Activated effector memory CD4-positive, alpha-beta T cell treated with anti-CD3 and anti-CD28 coated beads, Interleukin-2, amount 50 U/mL, for 16 hours (primary cell): ENCODE data around the gene CD79B.
A peak's percentile ranks its signal among the peaks of the same experiment; 100 is the strongest.
"Not testable (repeated sequence)": the region's sequence is repeated elsewhere in the genome, so short reads cannot be mapped to it uniquely, and the experiment has no call there.

Source experiments
- DNase-seq: peaks from one replicate; pipeline ENCODE4 v3.0.0-alpha.2; 2020

Gene CD79B

DNA sequence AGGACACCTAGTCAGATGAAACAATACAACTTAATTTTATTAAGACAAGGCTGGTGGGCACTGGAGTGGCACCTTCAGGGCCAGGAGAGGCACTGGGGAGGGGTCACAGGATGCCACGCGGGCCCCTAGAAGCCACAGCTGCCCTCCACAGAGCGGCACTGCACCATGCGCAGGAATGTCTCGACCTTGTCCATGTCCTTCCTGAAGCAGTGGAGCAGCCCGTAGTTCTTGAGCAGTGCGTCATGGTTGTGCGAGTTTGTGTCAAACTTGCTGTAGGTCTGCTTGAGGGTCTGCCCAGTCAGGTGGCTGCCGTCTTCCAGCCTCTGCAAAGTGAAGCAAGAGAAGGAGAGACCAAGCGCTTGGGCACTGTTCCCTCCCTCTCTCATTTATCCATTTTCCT is 22.5 kb downstream of the CD79B start:
- peak; percentile 36 for DNase-seq

GRCh38 chr17:63907161-63907778 is 24.9 kb downstream of the CD79B start:
- peak; percentile 64 for DNase-seq

- DNase-seq = not testable (repeated sequence)
Measured at GRCh38 chr17:63904796-63905195, 27.3 kb downstream of the CD79B start.

GRCh38 chr17:63903787-63904201 is 28.3 kb downstream of the CD79B start:
- not testable (repeated sequence) for DNase-seq

DNA sequence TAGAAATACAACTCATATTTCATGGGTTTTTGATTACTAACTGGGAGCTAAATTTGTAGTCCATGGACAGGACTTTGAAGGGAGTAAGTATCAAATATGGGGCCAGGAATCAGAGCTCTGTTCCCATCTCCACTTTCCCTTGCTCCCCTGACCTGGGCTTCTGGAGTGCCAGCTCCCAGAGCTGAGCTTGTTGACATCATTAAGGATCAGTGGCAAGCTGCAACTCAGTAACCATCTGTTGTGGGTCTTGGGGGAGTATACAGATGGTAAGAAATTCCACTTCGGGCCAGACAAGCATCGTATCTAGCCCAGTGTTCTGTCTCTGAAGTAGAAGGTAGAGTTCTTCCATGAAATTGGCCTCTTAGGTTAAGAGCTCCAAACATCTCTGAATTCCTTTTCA is 30.2 kb downstream of the CD79B start:
- peak; percentile 13 for DNase-seq

DNA sequence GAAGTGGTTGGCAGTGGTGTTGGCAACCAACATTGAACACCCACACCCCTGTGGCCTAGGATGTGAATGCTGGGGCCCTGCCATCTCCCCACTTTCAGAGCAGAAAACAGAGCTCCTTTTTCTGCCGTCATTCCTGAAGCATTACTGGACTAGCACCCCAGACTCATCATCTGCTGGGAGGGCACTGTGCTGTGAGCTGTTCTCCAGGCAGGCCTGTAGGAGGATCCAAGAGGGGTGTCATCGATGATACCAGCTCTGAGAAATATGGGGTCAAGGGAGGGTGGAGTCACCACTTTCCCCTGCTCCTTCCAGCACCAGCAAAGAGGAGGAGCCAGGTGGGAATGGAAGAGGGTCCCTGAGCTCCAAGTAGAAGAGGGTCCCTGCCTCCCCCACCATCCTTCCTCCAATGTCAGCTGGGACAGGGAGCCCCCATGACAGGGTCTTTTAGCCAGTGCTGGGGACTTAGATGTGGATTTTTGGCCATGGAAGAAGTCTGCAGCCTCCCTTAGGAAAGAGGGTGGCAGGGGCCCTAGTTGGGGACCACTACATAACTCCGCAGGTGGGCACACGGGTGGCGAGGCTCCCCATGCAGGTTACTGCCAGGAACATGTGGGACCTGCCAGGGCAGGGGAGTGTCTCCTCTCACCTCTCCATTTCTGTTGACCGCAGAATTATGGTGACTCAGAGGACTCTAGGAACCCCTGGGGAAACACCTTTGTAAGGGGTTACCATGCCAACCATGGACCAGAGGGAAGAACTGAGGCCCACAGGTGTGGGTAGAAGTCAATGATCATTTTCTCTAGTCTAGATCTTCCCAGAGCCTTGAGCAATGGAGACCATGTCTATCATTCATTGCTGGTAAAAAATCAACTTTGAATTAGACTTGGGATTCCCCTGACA is 33.0 kb downstream of the CD79B start:
- DNase-seq = peak; percentile 72

- peak; percentile 55 for DNase-seq
Measured at GRCh38 chr17:63896524-63897354, 35.4 kb downstream of the CD79B start, which contains the start of gene CSH1. TSS of gene CSH1 (minus strand) at chr17:63896574. CDS start at chr17:63896511, 63 bp downstream.

- DNase-seq = peak; percentile 13
Measured at GRCh38 chr17:63894821-63895220, 37.3 kb downstream of the CD79B start.

DNA sequence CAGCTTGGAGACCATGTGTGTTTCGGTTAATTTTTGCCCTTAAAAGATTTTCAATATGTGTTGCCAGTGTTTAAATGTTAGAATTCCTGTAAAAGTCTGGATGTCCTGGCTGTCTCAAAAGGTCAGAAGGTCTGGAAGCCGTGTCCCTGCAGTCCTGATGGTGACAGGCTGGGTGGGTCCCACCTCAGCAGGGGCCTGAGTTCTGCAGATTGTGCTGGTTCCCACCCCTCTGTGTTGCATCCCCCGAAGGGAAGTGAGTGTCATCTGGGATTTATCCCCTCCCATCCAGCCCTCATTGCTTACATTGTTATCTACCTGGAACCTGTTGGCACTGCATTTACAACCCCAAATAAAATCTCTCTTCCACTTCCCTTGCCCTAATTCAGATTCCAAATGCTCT is 38.1 kb downstream of the CD79B start:
- DNase-seq = not testable (repeated sequence)

DNA sequence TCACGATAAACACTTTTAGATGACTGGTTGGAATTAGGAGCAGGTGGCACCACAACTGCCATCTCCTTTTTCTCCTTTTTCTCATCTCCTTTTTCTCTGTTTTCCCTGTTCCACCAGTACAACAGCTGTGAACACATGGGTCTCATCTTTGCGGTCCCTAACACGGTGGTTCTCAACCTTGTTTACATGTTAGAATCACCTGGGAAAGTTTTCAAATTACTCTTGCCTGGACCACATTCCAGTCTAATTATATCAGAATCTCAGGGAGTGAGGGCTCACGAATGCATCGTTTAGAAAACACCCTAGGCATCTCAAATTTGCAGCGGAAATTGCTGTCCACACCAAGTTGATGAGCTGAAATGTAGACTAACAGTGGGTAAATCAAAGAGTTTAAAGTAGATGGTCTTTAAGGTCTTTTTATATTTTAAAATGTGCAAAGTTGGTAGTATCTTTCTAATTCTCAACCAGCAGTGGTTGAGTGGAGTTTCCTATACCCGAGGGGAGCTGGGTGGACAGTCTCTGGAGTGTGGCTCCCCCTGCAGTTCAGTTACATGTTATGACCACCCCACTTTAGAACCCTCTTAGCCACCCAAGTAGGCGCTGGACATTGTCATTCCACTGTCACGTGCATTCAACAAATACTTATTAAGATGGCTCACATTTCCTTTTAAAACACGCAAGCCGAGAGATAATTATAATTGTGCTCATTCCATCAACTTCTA is 39.7 kb downstream of the CD79B start:
- DNase-seq = peak; percentile 12

DNA sequence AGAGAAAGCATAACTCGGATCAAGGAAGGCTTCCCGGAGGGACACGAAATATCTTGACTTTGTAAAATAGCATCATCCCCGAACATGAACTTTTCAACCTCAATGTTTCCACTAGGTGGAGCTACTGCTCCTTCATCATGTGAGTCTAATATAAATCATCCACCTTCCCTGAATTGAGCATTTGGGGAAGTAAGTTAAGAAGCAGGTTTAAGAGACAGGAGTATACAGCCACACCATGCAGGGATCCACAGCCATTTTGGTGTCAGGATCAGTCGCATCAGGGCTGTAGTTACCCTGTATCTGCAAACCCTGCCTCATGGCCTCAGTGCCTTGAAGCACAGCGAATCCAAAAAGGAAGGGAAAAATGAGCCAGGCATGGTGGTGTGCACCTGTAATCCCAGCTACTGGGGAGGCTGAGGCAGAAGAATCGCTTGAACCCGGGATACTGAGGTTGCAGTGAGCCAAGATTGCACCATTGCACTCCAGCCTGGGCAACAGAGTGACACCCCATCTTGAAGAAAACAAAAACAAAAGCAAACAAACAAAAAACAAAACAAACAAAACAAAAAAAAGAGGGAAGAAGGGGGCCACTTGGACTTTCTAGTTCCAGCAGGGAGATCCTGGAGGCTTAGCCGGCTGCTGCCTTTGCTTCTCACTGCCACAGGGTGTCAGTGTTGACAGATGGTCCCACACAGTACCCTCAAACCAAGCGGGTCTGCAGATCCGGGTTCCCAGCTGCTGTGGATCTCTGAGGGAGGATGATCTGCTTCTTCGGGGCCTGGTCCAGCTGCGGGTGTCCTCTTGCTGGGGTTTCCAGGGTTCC is 42.9 kb downstream of the CD79B start:
- DNase-seq = not testable (repeated sequence)

DNA sequence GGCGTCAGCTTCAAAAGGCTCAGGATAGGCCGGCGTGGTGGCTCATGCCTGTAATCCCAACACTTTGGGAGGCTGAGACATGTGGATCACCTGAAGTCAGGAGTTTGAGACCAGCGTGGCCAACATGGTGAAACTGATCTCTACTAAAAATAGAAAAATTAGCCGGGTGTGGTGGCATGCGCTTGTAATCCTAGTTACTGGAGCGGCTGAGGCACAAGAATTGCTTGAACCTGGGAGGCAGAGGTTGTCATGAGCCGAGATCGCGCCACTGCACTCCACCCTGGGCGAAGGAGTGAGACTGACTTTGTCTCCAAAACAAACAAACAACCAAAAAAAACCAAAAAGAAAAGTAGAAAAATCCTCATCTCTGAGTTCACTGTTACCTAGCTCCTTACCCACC is 47.0 kb downstream of the CD79B start:
- DNase-seq = not testable (repeated sequence)

DNA sequence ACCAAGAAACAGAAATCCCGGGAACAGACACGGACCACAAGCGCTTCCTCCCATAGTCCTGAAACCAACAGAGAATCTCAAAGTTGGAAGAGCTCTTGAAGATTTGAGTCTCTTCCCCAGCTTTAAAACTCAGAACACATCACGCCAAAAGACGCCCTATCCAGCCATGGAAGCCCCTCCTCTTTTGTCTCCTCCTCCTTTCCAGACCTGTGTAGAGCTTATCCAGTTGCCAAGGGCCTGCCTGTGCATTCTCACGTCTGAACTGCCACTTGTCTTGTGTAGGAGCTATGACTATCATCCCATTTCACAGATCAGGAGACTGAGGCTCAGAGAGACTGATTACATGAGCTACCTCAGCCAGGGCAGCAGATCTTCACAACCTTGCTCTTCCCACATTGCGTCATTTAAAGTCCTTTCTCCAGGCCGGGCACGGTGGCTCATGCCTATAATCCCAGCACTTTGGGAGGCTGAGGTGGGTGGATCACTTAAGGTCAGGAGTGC is 49.5 kb downstream of the CD79B start:
- not testable (repeated sequence) for DNase-seq

DNA sequence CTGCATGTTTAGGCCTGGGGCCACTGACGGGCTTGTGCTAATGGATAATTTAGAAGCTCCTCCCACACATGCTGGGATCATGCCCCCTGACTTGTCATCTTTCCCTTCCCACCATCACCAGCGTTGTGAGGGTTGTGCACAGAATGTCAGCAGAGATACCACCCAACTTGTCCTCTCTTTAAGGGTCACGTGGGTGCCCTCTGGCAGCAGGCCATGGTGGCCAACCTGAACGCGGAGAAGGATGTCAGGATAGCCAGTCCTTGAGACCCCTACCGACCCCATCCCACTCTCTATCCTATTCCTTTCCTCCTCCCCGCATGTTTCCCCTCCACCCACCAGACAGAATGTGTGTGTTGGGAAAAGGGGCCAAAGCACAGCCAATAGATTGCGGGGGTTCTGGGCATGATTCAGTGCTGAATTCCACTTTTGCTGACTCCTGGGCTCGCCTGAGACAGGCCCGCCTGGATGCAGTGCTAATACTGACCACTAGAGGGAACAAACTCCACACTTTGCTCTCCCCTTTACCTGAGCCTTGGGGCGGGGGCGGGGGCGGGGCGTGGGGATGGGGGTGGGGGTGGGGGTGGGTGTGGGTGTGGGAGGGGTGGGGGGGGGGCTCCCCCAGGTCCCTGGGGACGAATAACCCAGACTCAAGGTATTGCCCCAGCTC is 50.1 kb downstream of the CD79B start, which contains the start of gene GH2:
TSS of gene GH2 (minus strand) at position 10 of the 667 bp plus-strand sequence. CDS start 143 bp downstream, outside the sequence.
- DNase-seq = peak; percentile 84

DNA sequence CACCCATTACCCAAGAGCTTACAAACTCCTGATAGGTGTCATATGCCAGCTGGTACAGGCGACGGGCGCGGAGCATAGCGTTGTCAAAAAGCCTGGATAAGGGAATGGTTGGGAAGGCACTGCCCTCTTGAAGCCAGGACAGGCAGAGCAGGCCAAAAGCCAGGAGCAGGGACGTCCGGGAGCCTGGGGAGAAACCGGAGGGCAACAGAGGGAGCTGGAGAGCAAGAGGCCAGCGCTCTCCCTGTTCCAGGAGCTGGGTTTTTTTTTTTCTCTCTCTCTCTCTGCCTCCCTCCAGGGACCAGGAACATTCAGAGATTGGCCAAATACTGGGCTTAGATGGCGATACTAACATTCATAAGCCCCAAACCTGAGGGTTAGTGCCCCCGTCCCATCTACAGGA is 50.8 kb downstream of the CD79B start:
- DNase-seq = not testable (repeated sequence)

DNA sequence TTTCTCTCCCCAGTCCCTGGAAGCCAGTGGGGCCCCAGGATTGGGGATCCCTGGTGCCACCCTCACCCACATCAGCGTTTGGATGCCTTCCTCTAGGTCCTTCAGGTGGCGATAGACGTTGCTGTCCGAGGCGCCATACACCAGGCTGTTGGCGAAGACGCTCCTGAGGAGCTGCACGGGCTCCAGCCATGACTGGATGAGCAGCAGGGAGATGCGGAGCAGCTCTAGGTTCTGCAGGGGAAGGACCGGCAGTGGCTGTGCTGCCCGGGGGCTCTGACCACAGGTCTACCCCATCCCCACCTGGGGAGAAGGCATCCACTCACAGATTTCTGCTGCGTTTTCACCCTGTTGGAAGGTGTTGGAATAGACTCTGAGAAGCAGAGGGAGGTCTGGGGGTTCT is 51.4 kb downstream of the CD79B start:
- no peak for DNase-seq
